HepG2 (cell line): Measurements from ENCODE around the gene C5AR2. TPM values are rescaled to one million over a fixed set of nuclear protein-coding genes. Genes with fewer than 3 reads are reported as not detected.

Experiments
- DNMT1 ChIP-seq: sonication (generic); formaldehyde crosslinking; IDR thresholded peaks from 2 replicates; pipeline ENCODE4 v1.5.1; 2020; ENCODE audit warnings: mild to moderate bottlenecking, missing genetic modification reagents
- TERF1 ChIP-seq: sonication (generic); formaldehyde crosslinking; IDR thresholded peaks from 2 replicates; pipeline ENCODE4 v1.8.0; 2022; ENCODE audit warnings: mild to moderate bottlenecking, missing genetic modification reagents, moderate library complexity
- UBTF ChIP-seq: sonication (generic); formaldehyde crosslinking; IDR thresholded peaks from 2 replicates; pipeline ENCODE4 v1.4.0; 2020; ENCODE audit warnings: mild to moderate bottlenecking, missing genetic modification reagents
- ZBTB8A ChIP-seq: sonication (generic); formaldehyde crosslinking; IDR thresholded peaks from 2 replicates; pipeline ENCODE4 v1.4.0; 2020; ENCODE audit warnings: mild to moderate bottlenecking, low read depth, missing genetic modification reagents, borderline replicate concordance
- ZNF160 ChIP-seq: sonication (generic); formaldehyde crosslinking; IDR thresholded peaks from 2 replicates; pipeline ENCODE4 v1.8.0; 2022; ENCODE audit warnings: mild to moderate bottlenecking, inconsistent platforms, missing genetic modification reagents
- ZNF34 ChIP-seq: sonication (generic); formaldehyde crosslinking; IDR thresholded peaks from 2 replicates; pipeline ENCODE4 v1.4.0; 2020; ENCODE audit warnings: mild to moderate bottlenecking, missing genetic modification reagents, borderline replicate concordance
- ZNF598 ChIP-seq: sonication (generic); formaldehyde crosslinking; IDR thresholded peaks from 2 replicates; pipeline ENCODE4 v1.5.1; 2020; ENCODE audit warnings: mild to moderate bottlenecking, missing genetic modification reagents, borderline replicate concordance
- ZNF777 ChIP-seq: sonication (generic); formaldehyde crosslinking; IDR thresholded peaks from 2 replicates; pipeline ENCODE4 v1.4.0; 2020; ENCODE audit warnings: missing genetic modification reagents
- polyA plus RNA-seq, 8 experiments: library from polyadenylated mRNA; depleted of rRNA in 3 of 8; stranded (reverse) in 7 of 8; unstranded in 1 of 8; fragments of >200 nt; fragmentation: Illumina TruSeq in 4 of 8; extraction: Trizol in 4 of 8; gene quantifications; 2 replicates each; pipeline versions ENCODE4 v1.2.1 to v1.2.3, GENCODE V29; 2011 to 2016; ENCODE audit warnings: low read depth in 4 of 8, missing spikeins in 1 of 8, mixed read lengths in 1 of 8; ENCODE audit not compliant: insufficient read depth in 1 of 8
- total RNA-seq, 5 experiments: library from RNA; depleted of rRNA; stranded (reverse); fragments of >200 nt; fragmentation: Illumina TruSeq; extraction: Trizol; gene quantifications; 2 replicates each; pipeline ENCODE4 v1.2.3, GENCODE V29; 2016; ENCODE audit warnings: low read depth in 1 of 5

Gene C5AR2
- total and polyA plus RNA-seq, 2 of the 13 experiments (the other 11 are each of a cell fraction or from before 2014, with no cell fraction given), result 0.09 to 0.24 TPM

GRCh38 chr19:47283405-47284059 is 48.4 kb upstream of the C5AR2 start (continued):
- TF ChIP-seq DNMT1 (CRISPR knock-in tag), result no peak
- no peak for TF ChIP-seq ZNF598 (CRISPR knock-in tag)
- no peak for TF ChIP-seq ZNF160 (CRISPR knock-in tag)
- TF ChIP-seq TERF1 (CRISPR knock-in tag), result no peak
- TF ChIP-seq ZBTB8A (CRISPR knock-in tag), result no peak
- TF ChIP-seq ZNF34 (CRISPR knock-in tag), result no peak
- TF ChIP-seq ZNF777 (CRISPR knock-in tag), result no peak
- TF ChIP-seq UBTF (CRISPR knock-in tag), result no peak
